Measurements from ENCODE around the gene ALG14.
"Not testable (repeated sequence)": the region's sequence is repeated elsewhere in the genome, so short reads cannot be mapped to it uniquely, and the experiment has no call there.

Gene ALG14

GRCh38 chr1:95005584-95005983, 67.2 kb downstream of the ALG14 start:
- no peak for DNase-seq

GRCh38 chr1:95004013-95004412, 68.7 kb downstream of the ALG14 start:
- DNase-seq, result no peak

GRCh38 chr1:95003433-95003738, 69.4 kb downstream of the ALG14 start:
- no peak for DNase-seq

- no peak for DNase-seq
These were observed 70.0 kb downstream of the ALG14 start for GRCh38 chr1:95002540-95003432.

GRCh38 chr1:95002164-95002539, 70.6 kb downstream of the ALG14 start:
- DNase-seq, result no peak

GRCh38 chr1:94999456-95000131, 73.2 kb downstream of the ALG14 start:
- no peak for DNase-seq

- no peak for DNase-seq
These were observed 74.0 kb downstream of the ALG14 start for GRCh38 chr1:94998748-94999147.

GRCh38 chr1:94998114-94998513, 74.6 kb downstream of the ALG14 start:
- DNase-seq, result no peak

- not testable (repeated sequence) for DNase-seq
These were observed 77.2 kb downstream of the ALG14 start for GRCh38 chr1:94995536-94995935.

- DNase-seq, result no peak
These were observed 77.9 kb downstream of the ALG14 start for GRCh38 chr1:94994805-94995204.

- no peak for DNase-seq
These were observed 78.7 kb downstream of the ALG14 start for GRCh38 chr1:94993931-94994645.

- DNase-seq, result no peak
These were observed 79.7 kb downstream of the ALG14 start for GRCh38 chr1:94992863-94993563.

GRCh38 chr1:94992161-94992560, 80.6 kb downstream of the ALG14 start:
- DNase-seq, result no peak

- DNase-seq, result no peak
These were observed 82.8 kb downstream of the ALG14 start for GRCh38 chr1:94989911-94990473.

- DNase-seq, result no peak
These were observed 83.4 kb downstream of the ALG14 start for GRCh38 chr1:94989398-94989797.

GRCh38 chr1:94988356-94988755, 84.4 kb downstream of the ALG14 start:
- no peak for DNase-seq

GRCh38 chr1:94986783-94987182, 86.0 kb downstream of the ALG14 start:
- no peak for DNase-seq

- no peak for DNase-seq
These were observed 89.5 kb downstream of the ALG14 start for GRCh38 chr1:94983171-94983739.

- DNase-seq, result no peak
These were observed 90.4 kb downstream of the ALG14 start for GRCh38 chr1:94982398-94982797.

GRCh38 chr1:94981575-94981973, 91.2 kb downstream of the ALG14 start:
- DNase-seq, result no peak

GRCh38 chr1:94980582-94981574, 91.9 kb downstream of the ALG14 start:
- no peak for DNase-seq
